ENCODE results near the gene TTC34. TPM values are rescaled to one million over a fixed set of nuclear protein-coding genes. Genes with fewer than 3 reads are reported as not detected.

The TTC34 gene
- total and polyA plus RNA-seq, 2 of the 13 experiments (the other 11 are each of a cell fraction or from before 2014, with no cell fraction given) = 0.07 to 0.11 TPM

DNA sequence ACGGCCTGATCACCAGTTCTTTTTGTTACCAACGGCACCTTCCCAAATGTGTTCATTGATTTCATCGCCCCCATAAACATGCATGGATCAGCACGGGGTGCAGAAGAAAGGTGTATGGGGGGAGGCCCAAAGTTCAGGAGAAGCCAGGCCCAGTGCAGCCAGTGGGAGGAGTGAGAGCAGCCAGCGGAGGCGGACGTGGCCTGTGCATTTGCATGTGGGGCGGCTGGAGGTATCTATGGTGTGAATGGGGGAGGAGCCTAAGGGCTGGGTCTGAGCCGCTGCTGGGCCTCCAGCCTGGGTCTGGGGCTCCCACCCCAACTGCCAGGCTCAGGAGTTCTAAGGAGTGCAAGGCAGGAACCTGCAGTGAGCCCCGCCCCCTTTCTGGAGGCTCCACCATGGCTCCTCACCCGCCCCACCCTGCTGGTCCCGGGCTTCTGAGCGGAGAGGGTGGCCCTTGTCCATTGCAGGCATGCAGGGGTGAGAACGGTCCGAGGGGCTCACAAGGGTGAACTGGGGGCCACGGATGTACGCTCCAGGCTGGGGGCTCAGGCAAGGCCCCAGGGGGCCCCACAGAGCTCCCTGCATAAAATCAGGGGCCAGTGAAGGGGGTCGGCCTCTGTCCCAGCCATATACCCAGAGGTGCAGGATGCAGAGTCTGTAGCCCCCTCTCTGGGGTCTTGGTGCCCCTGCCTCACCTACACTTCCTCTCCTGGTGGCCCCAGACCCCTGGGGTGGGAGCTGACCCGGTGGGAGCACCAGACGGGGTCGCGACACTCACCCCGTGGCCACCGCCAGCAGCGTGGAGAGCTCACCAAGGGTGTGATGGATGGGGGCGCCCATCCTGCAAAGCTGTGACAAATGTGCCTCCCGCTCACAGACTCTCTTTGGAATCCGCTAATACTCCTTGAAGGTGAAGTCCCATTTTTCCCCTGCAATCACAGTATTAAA, 31.3 kb upstream of the TTC34 start:
- intact Hi-C loops (cut with micrococcal nuclease; ENCODE audit: unreplicated experiment) (no loop called here), in situ Hi-C loops (cut with HindIII; ENCODE audit: extremely low pct_ligation_motif_present, low pct_unique_long_range_greater_than_20kb) (no loop called here)
- ChIA-PET CTCF (ENCODE audit: low intra/inter-chr PET ratio, low total read pairs) (no interaction called here), POLR2A (no interaction called here)
- TF ChIP-seq TCF7 (IDR thresholded peaks at IDR 0.05; ENCODE audit: low read depth) (no peak), ZNF547 (CRISPR knock-in tag; IDR thresholded peaks at IDR 0.05) (no peak), CREB1 (IDR thresholded peaks at IDR 0.05) (no peak), CREB1 (CRISPR knock-in tag; IDR thresholded peaks at IDR 0.05) (no peak), MED1 (CRISPR knock-in tag; IDR thresholded peaks at IDR 0.05) (no peak)
- TF ChIP-seq, protein P1, sequence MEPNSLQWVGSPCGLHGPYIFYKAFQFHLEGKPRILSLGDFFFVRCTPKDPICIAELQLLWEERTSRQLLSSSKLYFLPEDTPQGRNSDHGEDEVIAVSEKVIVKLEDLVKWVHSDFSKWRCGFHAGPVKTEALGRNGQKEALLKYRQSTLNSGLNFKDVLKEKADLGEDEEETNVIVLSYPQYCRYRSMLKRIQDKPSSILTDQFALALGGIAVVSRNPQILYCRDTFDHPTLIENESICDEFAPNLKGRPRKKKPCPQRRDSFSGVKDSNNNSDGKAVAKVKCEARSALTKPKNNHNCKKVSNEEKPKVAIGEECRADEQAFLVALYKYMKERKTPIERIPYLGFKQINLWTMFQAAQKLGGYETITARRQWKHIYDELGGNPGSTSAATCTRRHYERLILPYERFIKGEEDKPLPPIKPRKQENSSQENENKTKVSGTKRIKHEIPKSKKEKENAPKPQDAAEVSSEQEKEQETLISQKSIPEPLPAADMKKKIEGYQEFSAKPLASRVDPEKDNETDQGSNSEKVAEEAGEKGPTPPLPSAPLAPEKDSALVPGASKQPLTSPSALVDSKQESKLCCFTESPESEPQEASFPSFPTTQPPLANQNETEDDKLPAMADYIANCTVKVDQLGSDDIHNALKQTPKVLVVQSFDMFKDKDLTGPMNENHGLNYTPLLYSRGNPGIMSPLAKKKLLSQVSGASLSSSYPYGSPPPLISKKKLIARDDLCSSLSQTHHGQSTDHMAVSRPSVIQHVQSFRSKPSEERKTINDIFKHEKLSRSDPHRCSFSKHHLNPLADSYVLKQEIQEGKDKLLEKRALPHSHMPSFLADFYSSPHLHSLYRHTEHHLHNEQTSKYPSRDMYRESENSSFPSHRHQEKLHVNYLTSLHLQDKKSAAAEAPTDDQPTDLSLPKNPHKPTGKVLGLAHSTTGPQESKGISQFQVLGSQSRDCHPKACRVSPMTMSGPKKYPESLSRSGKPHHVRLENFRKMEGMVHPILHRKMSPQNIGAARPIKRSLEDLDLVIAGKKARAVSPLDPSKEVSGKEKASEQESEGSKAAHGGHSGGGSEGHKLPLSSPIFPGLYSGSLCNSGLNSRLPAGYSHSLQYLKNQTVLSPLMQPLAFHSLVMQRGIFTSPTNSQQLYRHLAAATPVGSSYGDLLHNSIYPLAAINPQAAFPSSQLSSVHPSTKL (CRISPR knock-in tag; IDR thresholded peaks at IDR 0.05) = no peak
- Histone ChIP-seq H3K4me1 (ENCODE audit: insufficient read depth, low read length) (no peaks in the 10 kb centered on the region), H3K4me3 (replicated peaks in 1 of 3; ENCODE audit: insufficient read depth in 1 of 3, low read depth in 2 of 3, low read length in 3 of 3) (no peak overlapping the region), H3K36me3 (replicated peaks in 1 of 2; ENCODE audit: control insufficient read depth in 1 of 2, insufficient read depth in 2 of 2, low read length in 2 of 2) (no peaks in the 10 kb centered on the region), H3K27ac (ENCODE audit: extremely low read length, insufficient read depth, low read length) (no peak overlapping the region), H2AFZ (ENCODE audit: low read length) (no peak overlapping the region), H3K9ac (ENCODE audit: insufficient read depth, low read depth, low read length) (no peak overlapping the region), H3K4me2 (ENCODE audit: low read depth, low read length) (no peak overlapping the region), H3K9me3 (ENCODE audit: low read length) (peaks cover 1% of the 10 kb centered on the region; the same call in 1 of the 2 replicates), H3K27me3 (ENCODE audit: control insufficient read depth in 1 of 2, insufficient read depth in 2 of 2, low read length in 2 of 2) (peaks cover 12 to 64% of the 10 kb centered on the region in 2 experiments), H4K20me1 (ENCODE audit: insufficient read depth, low read length) (no peaks in the 10 kb centered on the region), H3K79me2 (ENCODE audit: insufficient read depth, low read length) (no peaks in the 10 kb centered on the region)
- DNase-seq (ENCODE audit: low spot score) = no peak
- BruUV-seq (replicated peaks) = no TSS peak
- no peak for FAIRE-seq
- 42% methylated on average over 10 of the region's 28 CpGs for WGBS (ENCODE audit: low lambda C conversion rate)
- ATAC-seq = no peak

Data from HepG2 (cell line).